PC-9 (cell line): ENCODE results near the gene TMEM18. TPM values are rescaled to one million over a fixed set of nuclear protein-coding genes. Genes with fewer than 3 reads are reported as not detected.

Source experiments
- BruUV-seq: library from RNA; stranded (reverse); fragments of 400-500 nt; replicated peaks from 2 replicates; lab custom pipeline; 2021; lab: Mats Ljungman, UMichigan
- CTCF ChIA-PET: fragments of 300-600 bp; sonication (Branson Sonifier 250); formaldehyde crosslinking; loops from one replicate; lab custom pipeline; 2022; ENCODE audit warnings: antibody characterized with exemption; lab: Charles Lee
- POLR2A ChIA-PET: fragments of 300-600 bp; sonication (Branson Sonifier 250); formaldehyde crosslinking; loops from one replicate; lab custom pipeline; 2022; ENCODE audit warnings: antibody characterized with exemption; ENCODE audit not compliant: unreplicated experiment; lab: Charles Lee
- DNase-seq, 2 experiments: peaks; one replicate each; pipeline versions ENCODE4 v3.0.0 to v3.0.0-alpha.2; 2015 to 2022; ENCODE audit warnings: mixed read lengths in 1 of 2
- H2AFZ ChIP-seq: fragments of 200-600 bp; sonication (generic); 2 replicates; pipeline ENCODE4 v1.8.1; 2017; ENCODE audit warnings: antibody characterized with exemption
- H3F3A ChIP-seq: fragments of 200-600 bp; sonication (generic); 2 replicates; pipeline ENCODE4 v1.8.1; 2017; ENCODE audit warnings: antibody characterized with exemption, mild to moderate bottlenecking, low read depth; ENCODE audit not compliant: insufficient read depth
- H3K27ac ChIP-seq: fragments of 200-600 bp; sonication (generic); 2 replicates; pipeline ENCODE4 v1.6.1; 2016; ENCODE audit warnings: mixed run types
- H3K27me3 ChIP-seq: fragments of 200-600 bp; sonication (generic); 2 replicates; pipeline ENCODE4 v1.6.1; 2016; ENCODE audit warnings: low read depth, mixed run types; ENCODE audit not compliant: insufficient read depth
- H3K36me3 ChIP-seq: fragments of 200-600 bp; sonication (generic); 2 replicates; pipeline ENCODE4 v1.6.1; 2016; ENCODE audit warnings: low read depth, mixed run types
- H3K4me1 ChIP-seq: fragments of 200-600 bp; sonication (generic); replicated peaks from 2 replicates; pipeline ENCODE4 v1.6.1; 2016; ENCODE audit warnings: mixed run types; ENCODE audit not compliant: insufficient read depth
- H3K4me2 ChIP-seq: fragments of 200-600 bp; sonication (generic); 2 replicates; pipeline ENCODE4 v1.6.1; 2017; ENCODE audit warnings: mixed run types
- H3K4me3 ChIP-seq: fragments of 200-600 bp; sonication (generic); 2 replicates; pipeline ENCODE4 v1.6.1; 2016; ENCODE audit warnings: mixed run types
- H3K79me2 ChIP-seq: fragments of 200-600 bp; sonication (generic); 2 replicates; pipeline ENCODE4 v1.6.1; 2017; ENCODE audit warnings: low read depth, mixed run types
- H3K9me2 ChIP-seq: fragments of 200-600 bp; sonication (generic); 2 replicates; pipeline ENCODE4 v1.8.1; 2017; ENCODE audit warnings: mild to moderate bottlenecking; ENCODE audit not compliant: insufficient read depth
- H3K9me3 ChIP-seq: fragments of 200-600 bp; sonication (generic); 2 replicates; pipeline ENCODE4 v1.8.1; 2016; ENCODE audit warnings: low read depth; ENCODE audit not compliant: insufficient read depth
- H4K20me1 ChIP-seq: fragments of 200-600 bp; sonication (generic); 2 replicates; pipeline ENCODE4 v1.8.1; 2017; ENCODE audit not compliant: insufficient read depth
- EZH2 ChIP-seq: fragments of 200-600 bp; sonication (generic); IDR thresholded peaks from 2 replicates; pipeline ENCODE4 v1.8.0; 2017; ENCODE audit warnings: antibody characterized with exemption, low read depth
- intact Hi-C: fragments of 100-400 bp; cut with micrococcal nuclease; formaldehyde crosslinking; loops from one replicate; pipeline ENCODE4 v1.10.0; 2022; ENCODE audit not compliant: unreplicated experiment
- total RNA-seq: library from RNA; stranded (reverse); gene quantifications from 2 replicates; pipeline ENCODE4 v1.2.3, GENCODE V29; 2021
- TF ChIP-seq, protein P1 (sequence below): fragments of 200-600 bp; sonication (generic); conservative IDR thresholded peaks from 2 replicates; pipeline ENCODE4 v1.6.1; 2017; ENCODE audit warnings: mixed run types, antibody characterized with exemption, mild to moderate bottlenecking, moderate library complexity

Gene TMEM18
- total RNA-seq, 1 experiment from 2014 or later, result 30.5 TPM

DNA sequence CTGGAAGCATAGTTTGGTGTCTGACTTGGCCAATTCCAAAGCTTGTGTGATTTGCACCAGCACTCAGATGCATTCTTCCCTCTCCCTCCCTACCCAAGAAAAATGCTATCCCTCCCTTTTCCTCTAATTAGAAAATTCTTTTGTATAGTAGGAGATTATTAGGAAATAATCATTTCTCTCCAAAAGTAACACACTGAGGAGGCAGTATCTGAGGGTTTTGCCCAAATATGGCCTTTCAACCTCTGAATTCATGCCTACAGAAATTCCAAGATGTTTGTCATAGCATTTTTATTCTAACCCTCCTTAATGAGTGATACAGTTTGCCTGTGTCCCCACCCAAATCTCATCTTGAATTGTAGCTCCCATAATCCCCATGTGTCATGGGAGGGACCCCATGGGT, 5.0 kb upstream of the TMEM18 start:
- peaks cover 15% of the 10 kb centered on the region; the same call in 1 of the 2 replicates for H3K27me3 ChIP-seq
- H3K4me2 ChIP-seq, result no peak overlapping the region
- intact Hi-C loops, result no loop called here
- H3K9me3 ChIP-seq, result peaks cover 9% of the 10 kb centered on the region; the same call in 1 of the 2 replicates
- H3F3A ChIP-seq, result peaks cover 11% of the 10 kb centered on the region
- H3K79me2 ChIP-seq, result 0 out of 2 replicates have a peak, but pooled peaks cover 4% of the 10 kb centered on the region
- ChIA-PET POLR2A (no interaction called here), CTCF (no interaction called here)
- H3K4me1 ChIP-seq, result peaks cover 9% of the 10 kb centered on the region
- TF ChIP-seq, protein P1, sequence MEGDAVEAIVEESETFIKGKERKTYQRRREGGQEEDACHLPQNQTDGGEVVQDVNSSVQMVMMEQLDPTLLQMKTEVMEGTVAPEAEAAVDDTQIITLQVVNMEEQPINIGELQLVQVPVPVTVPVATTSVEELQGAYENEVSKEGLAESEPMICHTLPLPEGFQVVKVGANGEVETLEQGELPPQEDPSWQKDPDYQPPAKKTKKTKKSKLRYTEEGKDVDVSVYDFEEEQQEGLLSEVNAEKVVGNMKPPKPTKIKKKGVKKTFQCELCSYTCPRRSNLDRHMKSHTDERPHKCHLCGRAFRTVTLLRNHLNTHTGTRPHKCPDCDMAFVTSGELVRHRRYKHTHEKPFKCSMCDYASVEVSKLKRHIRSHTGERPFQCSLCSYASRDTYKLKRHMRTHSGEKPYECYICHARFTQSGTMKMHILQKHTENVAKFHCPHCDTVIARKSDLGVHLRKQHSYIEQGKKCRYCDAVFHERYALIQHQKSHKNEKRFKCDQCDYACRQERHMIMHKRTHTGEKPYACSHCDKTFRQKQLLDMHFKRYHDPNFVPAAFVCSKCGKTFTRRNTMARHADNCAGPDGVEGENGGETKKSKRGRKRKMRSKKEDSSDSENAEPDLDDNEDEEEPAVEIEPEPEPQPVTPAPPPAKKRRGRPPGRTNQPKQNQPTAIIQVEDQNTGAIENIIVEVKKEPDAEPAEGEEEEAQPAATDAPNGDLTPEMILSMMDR, result no peak
- no peak for TF ChIP-seq EZH2
- H3K4me3 ChIP-seq, result no peak overlapping the region
- H3K36me3 ChIP-seq, result no peaks in the 10 kb centered on the region
- BruUV-seq, result no TSS peak
- H2AFZ ChIP-seq, result no peak overlapping the region
- H3K9me2 ChIP-seq, result no peaks in the 10 kb centered on the region
- H4K20me1 ChIP-seq, result no peaks in the 10 kb centered on the region
- peak in 1 of 2 experiments; percentile 12 for DNase-seq
- no peak overlapping the region for H3K27ac ChIP-seq

DNA sequence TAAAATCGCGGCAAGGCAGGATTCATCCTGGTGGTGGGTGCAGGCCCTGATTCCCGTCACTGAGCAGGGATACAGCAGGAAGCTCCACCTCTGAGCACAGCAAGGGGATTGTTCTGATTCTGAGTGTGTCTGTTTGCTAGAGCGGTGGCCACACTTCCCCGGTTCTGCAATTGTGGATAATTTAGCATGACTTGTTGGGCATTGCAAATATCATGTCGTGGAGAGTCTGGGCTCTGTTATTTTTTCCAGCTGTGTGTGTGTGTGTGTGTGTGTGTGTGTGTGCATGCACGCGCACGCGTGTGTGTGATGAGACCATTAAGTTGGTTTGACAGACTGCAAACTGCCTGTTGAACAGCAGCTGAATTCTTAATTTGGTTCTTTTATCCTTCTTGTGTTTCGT, 4.1 kb upstream of the TMEM18 start:
- peaks cover 2% of the 10 kb centered on the region; the same call in 1 of the 2 replicates for H4K20me1 ChIP-seq
- H3K9me2 ChIP-seq, result no peaks in the 10 kb centered on the region
- H3K79me2 ChIP-seq, result peaks cover 6% of the 10 kb centered on the region; the same call in 1 of the 2 replicates
- H3K27me3 ChIP-seq, result peaks cover 15% of the 10 kb centered on the region; the same call in 1 of the 2 replicates
- peaks cover 11% of the 10 kb centered on the region for H3F3A ChIP-seq
- H3K4me3 ChIP-seq, result no peak overlapping the region
- no peak for TF ChIP-seq EZH2
- TF ChIP-seq, protein P1, result no peak
- no peak overlapping the region for H2AFZ ChIP-seq
- POLR2A ChIA-PET, result no interaction called here
- peaks cover 9% of the 10 kb centered on the region for H3K4me1 ChIP-seq
- intact Hi-C loops, result no loop called here
- no peak overlapping the region for H3K27ac ChIP-seq
- peaks cover 5% of the 10 kb centered on the region; the same call in 1 of the 2 replicates for H3K9me3 ChIP-seq
- CTCF ChIA-PET, result no interaction called here
- DNase-seq, result peak in 1 of 2 experiments; percentile 29
- BruUV-seq, result no TSS peak
- H3K4me2 ChIP-seq, result no peak overlapping the region
- no peaks in the 10 kb centered on the region for H3K36me3 ChIP-seq

DNA sequence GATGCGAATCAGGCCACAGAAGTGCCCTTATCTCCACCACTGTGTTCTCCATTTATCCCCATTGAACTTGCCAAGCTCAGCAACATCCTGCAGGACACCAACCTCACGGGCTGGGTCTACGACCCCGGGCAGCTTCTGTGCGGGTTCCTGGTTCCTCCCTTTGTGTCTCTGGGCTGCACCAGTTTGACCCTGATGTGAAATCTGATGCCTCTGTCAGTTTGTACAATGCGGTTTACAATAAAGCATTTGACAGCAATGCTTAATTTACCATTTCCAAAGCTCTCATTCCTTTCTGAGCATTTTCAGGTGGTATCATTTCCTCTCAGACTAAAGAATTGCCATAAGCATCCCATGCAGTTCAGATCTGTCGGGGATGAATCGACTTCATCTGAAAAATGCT, 3.3 kb upstream of the TMEM18 start:
- ChIA-PET POLR2A (no interaction called here), CTCF (no interaction called here)
- Histone ChIP-seq H2AFZ (no peak overlapping the region), H3K36me3 (peaks cover 1% of the 10 kb centered on the region; the same call in 1 of the 2 replicates), H3K9me2 (no peaks in the 10 kb centered on the region), H3K79me2 (peaks cover 14% of the 10 kb centered on the region), H4K20me1 (peaks cover 8% of the 10 kb centered on the region), H3K4me3 (no peak overlapping the region), H3K9me3 (peaks cover 2% of the 10 kb centered on the region; the same call in 1 of the 2 replicates), H3F3A (peaks cover 14% of the 10 kb centered on the region), H3K27ac (no peak overlapping the region), H3K27me3 (peaks cover 15% of the 10 kb centered on the region; the same call in 1 of the 2 replicates), H3K4me2 (no peak overlapping the region), H3K4me1 (peaks cover 16% of the 10 kb centered on the region)
- intact Hi-C loops, result no loop called here
- no peak for DNase-seq
- TF ChIP-seq, protein P1, result no peak
- TF ChIP-seq EZH2, result no peak
- BruUV-seq, result no TSS peak
